ENCODE results near the gene SLC25A13.

The SLC25A13 gene

GRCh38 chr7:96322847-96323461 lies 1.1 kb upstream of the SLC25A13 start:
- no peak for DNase-seq (ENCODE audit: low read depth in 2 of 2)

GRCh38 chr7:96322373-96322695 lies 436 bp upstream of the SLC25A13 start:
- DNase-seq (ENCODE audit: low read depth in 2 of 2): no peak

GRCh38 chr7:96321031-96321657 lies 754 bp downstream of the SLC25A13 start:
- peak in 1 of 2 donors; percentile 33 for DNase-seq (ENCODE audit: low read depth in 2 of 2)

- no peak for DNase-seq (ENCODE audit: low read depth in 2 of 2)
These were observed 1.5 kb downstream of the SLC25A13 start for GRCh38 chr7:96320442-96320841.

GRCh38 chr7:96319439-96319838 lies 2.5 kb downstream of the SLC25A13 start:
- no peak for DNase-seq (ENCODE audit: low read depth in 2 of 2)

- DNase-seq (ENCODE audit: low read depth in 2 of 2): no peak
These were observed 4.9 kb downstream of the SLC25A13 start for GRCh38 chr7:96316949-96317348.

GRCh38 chr7:96315125-96315512 lies 6.8 kb downstream of the SLC25A13 start:
- no peak for DNase-seq (ENCODE audit: low read depth in 2 of 2)

- no peak for DNase-seq (ENCODE audit: low read depth in 2 of 2)
These were observed 7.3 kb downstream of the SLC25A13 start for GRCh38 chr7:96314402-96315124.

GRCh38 chr7:96313940-96314339 lies 8.0 kb downstream of the SLC25A13 start:
- DNase-seq (ENCODE audit: low read depth in 2 of 2): no peak

- DNase-seq (ENCODE audit: low read depth in 2 of 2): no peak
These were observed 9.4 kb downstream of the SLC25A13 start for GRCh38 chr7:96312502-96312901.

GRCh38 chr7:96311967-96312366 lies 9.9 kb downstream of the SLC25A13 start:
- DNase-seq (ENCODE audit: low read depth in 2 of 2): no peak

GRCh38 chr7:96310110-96310509 lies 11.8 kb downstream of the SLC25A13 start:
- no peak for DNase-seq (ENCODE audit: low read depth in 2 of 2)

- no peak for DNase-seq (ENCODE audit: low read depth in 2 of 2)
These were observed 13.0 kb downstream of the SLC25A13 start for GRCh38 chr7:96308950-96309263.

- DNase-seq (ENCODE audit: low read depth in 2 of 2): no peak
These were observed 13.5 kb downstream of the SLC25A13 start for GRCh38 chr7:96308253-96308949.

- DNase-seq (ENCODE audit: low read depth in 2 of 2): no peak
These were observed 15.3 kb downstream of the SLC25A13 start for GRCh38 chr7:96306385-96307125.

GRCh38 chr7:96305915-96306314 lies 16.0 kb downstream of the SLC25A13 start:
- no peak for DNase-seq (ENCODE audit: low read depth in 2 of 2)

GRCh38 chr7:96304573-96304972 lies 17.3 kb downstream of the SLC25A13 start:
- no peak for DNase-seq (ENCODE audit: low read depth in 2 of 2)

GRCh38 chr7:96303686-96304443 lies 18.0 kb downstream of the SLC25A13 start:
- DNase-seq (ENCODE audit: low read depth in 2 of 2): no peak

GRCh38 chr7:96303105-96303685 lies 18.7 kb downstream of the SLC25A13 start:
- no peak for DNase-seq (ENCODE audit: low read depth in 2 of 2)

- no peak for DNase-seq (ENCODE audit: low read depth in 2 of 2)
These were observed 20.9 kb downstream of the SLC25A13 start for GRCh38 chr7:96300986-96301385.

- DNase-seq (ENCODE audit: low read depth in 2 of 2): no peak
These were observed 21.4 kb downstream of the SLC25A13 start for GRCh38 chr7:96300502-96300901.

All from stimulated activated CD8-positive, alpha-beta memory T cell treated with anti-CD3 and anti-CD28 coated beads, Interleukin-15, amount 100 ng/mL, for 48 hours (primary cell).